Measurements from ENCODE around the gene OXT.

GRCh38 chr20:3106185-3106584, 34.8 kb downstream of the OXT start:
- TF ChIP-seq, protein P1, sequence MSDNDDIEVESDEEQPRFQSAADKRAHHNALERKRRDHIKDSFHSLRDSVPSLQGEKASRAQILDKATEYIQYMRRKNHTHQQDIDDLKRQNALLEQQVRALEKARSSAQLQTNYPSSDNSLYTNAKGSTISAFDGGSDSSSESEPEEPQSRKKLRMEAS (IDR thresholded peaks at IDR 0.05), result no peak
- no peak for TF ChIP-seq CEBPB (IDR thresholded peaks at IDR 0.05)
- TF ChIP-seq CREB1 (IDR thresholded peaks at IDR 0.05; ENCODE audit: low read depth), result no peak
- no peak for TF ChIP-seq NFIC (IDR thresholded peaks at IDR 0.05)

Data from Ishikawa (cell line).